Mononuclear cell (primary cell): ENCODE data around the gene ANO2. TPM values are rescaled to one million over a fixed set of nuclear protein-coding genes. Genes with fewer than 3 reads are reported as not detected.

Experiments used
- H3K27me3 ChIP-seq: 2 replicates; pipeline ENCODE4 v1.6.0; 2011; ENCODE audit warnings: low read length, control low read depth; ENCODE audit not compliant: insufficient read depth
- H3K4me1 ChIP-seq: 2 replicates; pipeline ENCODE4 v1.5.1; 2011; ENCODE audit warnings: mild to moderate bottlenecking, low read length, control low read depth; ENCODE audit not compliant: insufficient read depth
- H3K4me3 ChIP-seq: 2 replicates; pipeline ENCODE4 v1.5.1; 2011; ENCODE audit warnings: mild to moderate bottlenecking, low read length, moderate library complexity
- H3K9me3 ChIP-seq: 2 replicates; pipeline ENCODE4 v1.5.1; 2011; ENCODE audit warnings: low read depth, mild to moderate bottlenecking, control low read depth, low read length
- total RNA-seq: library from RNA; depleted of rRNA; stranded (reverse); fragments of >200 nt; gene quantifications from one replicate; pipeline ENCODE4 v1.2.3, GENCODE V29; 2012

Gene ANO2
- total RNA-seq, 1 donor, result 0.31 TPM

- Histone ChIP-seq H3K27me3 (no peaks in the 10 kb centered on the region), H3K4me3 (no peak overlapping the region), H3K4me1 (no peaks in the 10 kb centered on the region), H3K9me3 (no peaks in the 10 kb centered on the region)
Measured at GRCh38 chr12:5746036-5746908, 198.8 kb downstream of the ANO2 start.

GRCh38 chr12:5745251-5745888, 199.7 kb downstream of the ANO2 start:
- Histone ChIP-seq H3K9me3 (no peaks in the 10 kb centered on the region), H3K4me1 (no peaks in the 10 kb centered on the region), H3K27me3 (no peaks in the 10 kb centered on the region), H3K4me3 (no peak overlapping the region)

DNA sequence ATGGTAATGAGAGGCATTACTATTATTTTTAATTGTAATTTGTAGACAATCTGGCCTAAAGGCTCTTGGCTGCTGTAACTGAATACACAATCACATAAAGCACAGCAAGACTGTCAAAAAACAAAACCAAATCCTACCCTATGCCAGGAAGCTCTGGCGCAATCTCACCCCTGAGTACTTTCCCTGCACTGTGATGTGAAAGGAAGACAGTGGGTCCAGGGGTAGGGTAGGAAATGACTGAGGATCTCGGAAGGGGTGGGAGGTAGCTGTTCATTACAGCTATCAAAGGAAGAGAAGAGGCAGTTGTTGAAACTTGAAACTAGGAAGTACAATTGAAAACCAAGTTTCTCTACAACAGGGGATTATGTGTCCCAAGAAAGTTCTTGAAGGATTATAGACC, 202.8 kb downstream of the ANO2 start:
- H3K27me3 ChIP-seq, result no peaks in the 10 kb centered on the region

DNA sequence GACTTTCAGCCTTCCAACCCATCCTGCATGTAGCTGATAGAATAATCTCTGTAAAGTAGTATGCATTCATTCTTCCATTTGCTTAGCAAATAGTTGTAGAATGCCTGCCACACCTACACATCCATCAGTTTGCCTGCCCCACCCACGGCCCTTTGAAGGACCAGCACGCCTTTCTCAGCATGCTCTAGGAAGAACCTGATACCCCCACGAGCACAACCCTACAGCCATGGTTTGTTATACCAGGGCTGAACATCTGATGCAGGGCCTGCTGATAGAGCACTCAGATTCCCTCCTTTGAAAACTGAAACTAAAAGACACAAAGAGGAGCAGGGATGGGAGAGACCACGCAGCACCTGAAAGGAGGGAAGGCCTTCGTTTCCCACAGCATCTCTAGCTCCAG, 205.1 kb downstream of the ANO2 start:
- H3K4me3 ChIP-seq, result no peak overlapping the region
- H3K9me3 ChIP-seq, result no peaks in the 10 kb centered on the region
- no peaks in the 10 kb centered on the region for H3K27me3 ChIP-seq
- H3K4me1 ChIP-seq, result no peaks in the 10 kb centered on the region

More for the DNA sequence above, 202.8 kb downstream of the ANO2 start:
- no peak overlapping the region for H3K4me3 ChIP-seq
- H3K9me3 ChIP-seq, result no peaks in the 10 kb centered on the region
- no peaks in the 10 kb centered on the region for H3K4me1 ChIP-seq

- H3K4me3 ChIP-seq, result no peak overlapping the region
- no peaks in the 10 kb centered on the region for H3K27me3 ChIP-seq
- no peaks in the 10 kb centered on the region for H3K9me3 ChIP-seq
- H3K4me1 ChIP-seq, result no peaks in the 10 kb centered on the region
Measured at GRCh38 chr12:5737778-5738177, 207.3 kb downstream of the ANO2 start.

- H3K4me1 ChIP-seq, result no peaks in the 10 kb centered on the region
- H3K9me3 ChIP-seq, result no peaks in the 10 kb centered on the region
- H3K27me3 ChIP-seq, result no peaks in the 10 kb centered on the region
- H3K4me3 ChIP-seq, result no peak overlapping the region
Measured at GRCh38 chr12:5736527-5736926, 208.5 kb downstream of the ANO2 start.

DNA sequence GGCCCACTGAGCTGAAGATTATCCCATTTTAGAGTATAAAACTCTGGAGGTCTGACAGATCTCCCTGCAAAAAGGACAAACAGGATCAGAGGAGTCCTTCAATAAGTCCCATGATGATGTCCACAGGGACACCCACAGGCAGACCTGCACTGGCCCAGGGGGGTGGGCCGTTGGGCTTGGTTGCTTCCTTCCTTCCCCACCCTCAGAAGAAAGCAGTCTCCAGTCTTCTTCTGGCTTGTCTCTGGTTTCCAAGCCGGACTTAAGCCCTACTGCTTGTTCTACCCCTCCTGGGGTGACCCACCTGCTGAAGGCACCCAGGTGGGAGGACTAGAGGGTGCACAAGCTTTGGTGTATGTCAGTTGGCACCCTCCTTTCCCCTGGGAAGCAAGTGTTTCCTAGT, 209.0 kb downstream of the ANO2 start:
- no peaks in the 10 kb centered on the region for H3K4me1 ChIP-seq

DNA sequence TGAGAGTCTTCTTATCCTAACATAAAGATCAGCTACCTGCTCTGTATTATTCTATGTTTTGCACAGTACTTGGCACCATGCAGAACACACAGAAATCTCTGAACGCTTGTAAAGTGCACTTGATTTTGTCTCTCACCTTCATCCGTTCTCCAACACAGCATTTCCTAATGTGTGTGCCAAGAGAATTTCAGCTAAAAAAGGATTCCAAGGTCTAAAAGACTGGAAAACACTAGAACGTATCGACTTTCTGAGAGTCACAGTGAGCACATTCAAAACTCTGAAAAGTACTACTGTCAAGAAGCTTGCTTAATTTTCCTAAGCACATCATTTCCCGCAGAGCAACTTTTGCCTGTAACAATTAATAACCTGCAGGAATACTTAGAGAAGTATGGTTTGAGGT, 211.1 kb downstream of the ANO2 start:
- no peaks in the 10 kb centered on the region for H3K4me1 ChIP-seq
- H3K27me3 ChIP-seq, result no peaks in the 10 kb centered on the region
- H3K9me3 ChIP-seq, result no peaks in the 10 kb centered on the region
- no peak overlapping the region for H3K4me3 ChIP-seq

More for the DNA sequence above, 209.0 kb downstream of the ANO2 start:
- H3K9me3 ChIP-seq, result no peaks in the 10 kb centered on the region
- no peaks in the 10 kb centered on the region for H3K27me3 ChIP-seq
- no peak overlapping the region for H3K4me3 ChIP-seq

DNA sequence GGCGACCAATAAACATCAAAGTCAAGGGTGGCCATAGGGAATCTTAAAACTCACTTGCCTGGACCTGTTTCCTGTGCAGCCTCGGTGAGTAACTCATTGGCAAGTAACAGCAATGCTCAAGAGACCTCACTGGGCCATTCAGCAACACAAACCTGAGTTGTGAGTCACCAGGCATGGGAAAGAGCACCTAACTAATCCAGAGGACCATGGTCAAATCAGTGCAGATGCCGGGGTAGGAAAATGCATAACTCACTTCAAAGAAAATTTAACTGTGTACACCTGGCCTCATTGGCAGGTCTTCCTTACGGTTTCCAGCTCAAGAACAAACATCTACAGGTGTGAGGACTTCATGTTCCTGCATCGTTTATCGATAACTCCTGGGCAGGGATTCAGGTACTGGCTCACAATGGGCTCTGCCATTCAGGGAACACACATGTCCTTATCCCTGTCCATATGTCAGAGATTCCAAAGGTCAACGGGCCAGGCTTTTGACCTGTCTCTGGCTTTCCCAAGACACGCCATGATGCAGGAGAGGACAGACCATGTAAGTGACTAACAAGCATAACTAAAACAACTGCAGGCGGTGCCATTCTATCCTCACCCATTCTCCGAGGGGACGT, 211.8 kb downstream of the ANO2 start:
- Histone ChIP-seq H3K27me3 (no peaks in the 10 kb centered on the region), H3K9me3 (no peaks in the 10 kb centered on the region), H3K4me3 (no peak overlapping the region)

DNA sequence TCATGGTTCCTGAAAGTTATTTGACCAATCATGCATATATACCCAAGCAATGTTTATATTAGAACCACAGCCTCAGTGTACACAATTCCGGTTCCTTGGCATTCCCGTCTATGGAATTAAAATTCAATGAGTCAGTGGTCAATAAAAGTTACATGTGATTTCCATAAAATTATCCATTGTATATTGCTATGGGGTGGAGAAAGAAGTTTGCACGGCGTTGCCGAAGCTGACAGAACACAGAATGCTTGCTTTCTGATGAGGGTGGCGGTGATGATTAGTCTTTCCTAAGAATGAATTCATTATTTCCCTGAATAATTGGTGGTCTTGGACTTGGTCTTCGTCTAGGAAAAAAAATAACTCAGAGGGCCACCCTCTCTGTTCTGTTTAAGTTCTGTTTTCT, 214.1 kb downstream of the ANO2 start:
- Histone ChIP-seq H3K4me3 (no peak overlapping the region), H3K4me1 (no peaks in the 10 kb centered on the region), H3K27me3 (no peaks in the 10 kb centered on the region), H3K9me3 (no peaks in the 10 kb centered on the region)

More for the DNA sequence above, 211.8 kb downstream of the ANO2 start:
- H3K4me1 ChIP-seq, result no peaks in the 10 kb centered on the region

DNA sequence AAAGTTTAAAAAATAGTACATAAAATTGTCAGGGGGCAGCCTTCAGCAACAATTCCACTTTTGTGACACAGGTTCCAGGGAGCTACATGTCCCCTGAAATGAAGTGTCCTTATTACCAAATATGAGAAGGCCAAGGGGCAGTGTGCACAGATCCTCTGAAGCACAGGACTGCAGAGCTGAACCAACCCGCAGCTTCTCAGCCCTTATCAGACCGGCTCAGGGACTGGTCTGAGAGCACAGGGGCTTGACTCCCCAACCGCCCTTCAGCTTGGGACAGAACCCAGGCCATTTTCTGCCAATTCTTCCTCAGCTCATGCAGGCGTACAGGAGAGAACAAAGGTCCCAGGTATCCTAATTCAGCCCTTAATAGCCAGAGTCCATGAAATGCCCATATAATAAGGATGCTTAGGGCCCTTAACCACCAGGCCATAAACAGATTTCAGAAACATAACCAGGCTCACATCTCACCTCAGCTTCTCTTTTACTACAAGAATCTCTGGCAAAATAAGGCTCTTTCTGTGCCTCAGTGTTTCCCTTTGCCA, 221.3 kb downstream of the ANO2 start:
- Histone ChIP-seq H3K4me1 (no peaks in the 10 kb centered on the region), H3K27me3 (no peaks in the 10 kb centered on the region), H3K4me3 (no peak overlapping the region), H3K9me3 (no peaks in the 10 kb centered on the region)

DNA sequence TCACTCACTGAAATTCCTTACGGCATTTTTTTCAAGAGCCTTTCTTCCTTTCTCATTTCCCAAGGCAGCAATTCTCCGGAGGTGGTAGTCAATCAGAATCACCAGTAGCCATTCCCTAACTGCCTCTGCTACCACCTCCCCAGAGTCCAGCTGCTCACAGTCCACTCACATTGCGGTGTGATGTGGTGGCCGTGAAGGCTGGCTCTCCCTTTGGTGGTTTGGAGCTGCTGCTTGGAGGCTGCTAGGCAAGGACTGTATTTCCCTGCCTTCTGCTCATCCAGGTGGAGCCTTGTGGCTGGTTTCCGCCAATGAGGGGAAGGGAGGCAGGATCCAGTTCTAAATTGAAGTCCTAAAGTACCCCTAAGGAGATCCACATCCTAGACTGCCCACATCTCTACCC, 222.0 kb downstream of the ANO2 start:
- Histone ChIP-seq H3K4me3 (no peak overlapping the region), H3K9me3 (no peaks in the 10 kb centered on the region), H3K27me3 (no peaks in the 10 kb centered on the region), H3K4me1 (no peaks in the 10 kb centered on the region)

DNA sequence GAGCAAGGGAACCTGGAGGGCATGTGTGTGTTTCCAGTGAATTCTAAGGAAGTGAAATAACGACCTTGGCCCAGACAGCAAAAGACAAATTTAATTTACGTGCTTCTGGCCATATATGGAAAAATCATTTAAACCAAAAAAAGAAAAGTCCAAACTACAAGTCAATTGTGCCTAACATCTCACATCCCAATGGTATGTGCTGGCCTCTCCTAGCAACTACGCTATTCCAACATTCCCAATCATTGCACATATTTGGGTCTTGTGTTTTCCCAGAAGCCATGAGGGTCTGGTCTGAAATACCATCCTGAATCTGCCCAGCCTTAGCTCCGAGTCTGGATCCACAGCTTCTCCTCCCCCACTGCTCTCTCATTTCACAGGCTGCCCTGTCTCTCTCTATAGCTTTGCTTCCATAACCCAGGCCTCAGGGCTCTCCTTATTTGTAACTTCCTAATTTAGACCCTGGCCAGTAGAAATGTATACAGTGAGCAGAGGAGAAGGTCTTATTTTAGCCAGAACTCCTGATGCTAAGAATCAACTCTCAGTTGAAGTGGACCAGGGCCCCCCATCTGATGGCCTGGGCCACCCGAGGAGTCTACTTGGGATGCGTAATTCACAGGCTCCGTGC, 224.6 kb downstream of the ANO2 start:
- H3K4me3 ChIP-seq, result no peak overlapping the region
- no peaks in the 10 kb centered on the region for H3K4me1 ChIP-seq
- H3K9me3 ChIP-seq, result no peaks in the 10 kb centered on the region
- no peaks in the 10 kb centered on the region for H3K27me3 ChIP-seq

DNA sequence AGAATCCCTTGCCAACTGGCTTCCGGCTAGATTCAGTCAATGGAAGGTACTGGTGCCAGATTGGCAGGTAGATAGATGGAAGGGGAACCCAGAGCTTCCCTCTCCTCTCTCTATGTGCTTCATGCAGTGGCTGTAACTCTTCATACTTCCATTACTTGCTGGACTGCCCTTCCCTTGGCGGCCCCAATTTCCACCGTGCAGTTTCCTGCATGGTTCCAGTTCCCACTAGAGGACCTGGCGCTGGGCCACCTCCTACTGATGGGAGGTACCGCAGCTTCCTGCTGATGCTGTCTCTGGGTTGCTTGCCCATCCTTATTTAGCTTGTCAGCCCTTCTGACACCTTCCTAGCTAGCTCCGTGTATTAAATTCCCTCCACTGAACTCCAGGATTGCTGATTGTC, 226.4 kb downstream of the ANO2 start:
- no peak overlapping the region for H3K4me3 ChIP-seq
- no peaks in the 10 kb centered on the region for H3K9me3 ChIP-seq
- H3K4me1 ChIP-seq, result no peaks in the 10 kb centered on the region
- no peaks in the 10 kb centered on the region for H3K27me3 ChIP-seq

- no peak overlapping the region for H3K4me3 ChIP-seq
- no peaks in the 10 kb centered on the region for H3K9me3 ChIP-seq
- H3K4me1 ChIP-seq, result no peaks in the 10 kb centered on the region
- H3K27me3 ChIP-seq, result no peaks in the 10 kb centered on the region
Measured at GRCh38 chr12:5718073-5718472, 227.0 kb downstream of the ANO2 start.
